Progenitor cell of endocrine pancreas (in vitro differentiated cells): ENCODE measurements around the gene NLGN1. TPM values are rescaled to one million over a fixed set of nuclear protein-coding genes. Genes with fewer than 3 reads are reported as not detected.

Experiments used
- DNase-seq: peaks from one replicate; pipeline ENCODE4 v3.0.0; 2021; ENCODE audit warnings: low spot score; ENCODE audit not compliant: unreplicated experiment
- H3K27ac Mint-ChIP-seq: 2 replicates; pipeline ENCODE4 v1.8.0; 2021; ENCODE audit warnings: mild to moderate bottlenecking, moderate library complexity, mixed read lengths
- H3K27me3 Mint-ChIP-seq: 2 replicates; pipeline ENCODE4 v1.8.0; 2021; ENCODE audit warnings: mixed read lengths
- H3K36me3 Mint-ChIP-seq: 2 replicates; pipeline ENCODE4 v1.8.0; 2022; ENCODE audit warnings: mixed read lengths; ENCODE audit not compliant: insufficient read depth
- H3K4me1 Mint-ChIP-seq: 2 replicates; pipeline ENCODE4 v1.8.0; 2021; ENCODE audit warnings: low read depth, mixed read lengths
- H3K4me3 Mint-ChIP-seq: 2 replicates; pipeline ENCODE4 v1.8.0; 2021; ENCODE audit warnings: low read depth, mild to moderate bottlenecking, moderate library complexity, mixed read lengths
- H3K9me3 Mint-ChIP-seq: 2 replicates; pipeline ENCODE4 v1.8.0; 2021; ENCODE audit warnings: low read depth, mixed read lengths
- total RNA-seq: library from RNA; stranded (reverse); gene quantifications from 2 replicates; pipeline ENCODE4 v1.2.1, GENCODE V29; 2021
- TF ChIP-seq, protein P1 (sequence below): fragments of 200-600 bp; sonication (generic); IDR thresholded peaks from one replicate; pipeline ENCODE4 v1.5.0; 2021; ENCODE audit warnings: antibody characterized with exemption, mild to moderate bottlenecking; ENCODE audit not compliant: unreplicated experiment

Gene NLGN1
- total RNA-seq, 1 donor from 2014 or later: 5.7 TPM

DNA sequence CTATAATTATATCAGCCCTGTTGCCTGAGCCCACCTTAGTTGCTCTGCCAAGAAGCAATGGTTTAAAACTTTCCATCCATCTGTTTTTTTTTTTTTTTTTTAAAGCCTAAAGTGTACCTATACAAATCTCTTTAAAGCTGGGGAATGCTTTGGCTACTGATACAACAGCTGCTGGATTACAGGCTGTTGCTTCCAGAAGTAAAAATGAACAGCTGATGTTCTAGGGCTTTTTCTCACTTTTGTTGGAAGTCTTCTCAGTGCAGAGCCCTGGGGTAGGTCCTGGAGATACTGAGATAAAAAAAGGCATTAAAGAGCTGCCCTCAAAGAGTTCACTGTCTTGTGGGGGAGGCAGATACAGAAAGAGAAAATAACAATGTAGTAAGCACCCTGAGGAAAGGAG, 218.1 kb downstream of the NLGN1 start:
- Mint-ChIP-seq H3K27ac (no peak overlapping the region), H3K36me3 (no peaks in the 10 kb centered on the region)

DNA sequence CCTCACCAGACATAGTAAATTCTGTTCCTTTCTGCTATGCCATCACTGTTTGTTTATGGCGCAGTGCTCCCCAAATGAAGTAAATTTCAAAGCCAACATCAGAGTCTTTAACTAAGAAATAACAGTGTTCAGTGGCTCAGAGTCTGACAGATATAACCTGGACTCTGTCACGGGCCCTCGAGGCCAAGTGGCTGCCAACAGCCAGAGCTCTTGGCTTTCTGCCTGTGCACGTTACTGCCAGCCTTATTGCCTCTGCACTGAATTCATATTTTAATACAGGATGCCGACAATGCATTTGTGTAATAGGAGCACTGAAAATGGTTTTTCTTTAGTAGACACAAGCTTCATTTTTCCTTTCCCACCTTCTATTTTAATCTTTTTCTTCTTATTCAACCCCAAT, 219.9 kb downstream of the NLGN1 start:
- Mint-ChIP-seq H3K4me1 (peaks cover 2% of the 10 kb centered on the region), H3K9me3 (no peaks in the 10 kb centered on the region), H3K36me3 (no peaks in the 10 kb centered on the region), H3K4me3 (no peak overlapping the region), H3K27ac (no peak overlapping the region), H3K27me3 (no peaks in the 10 kb centered on the region)
- DNase-seq: no peak
- TF ChIP-seq, protein P1, sequence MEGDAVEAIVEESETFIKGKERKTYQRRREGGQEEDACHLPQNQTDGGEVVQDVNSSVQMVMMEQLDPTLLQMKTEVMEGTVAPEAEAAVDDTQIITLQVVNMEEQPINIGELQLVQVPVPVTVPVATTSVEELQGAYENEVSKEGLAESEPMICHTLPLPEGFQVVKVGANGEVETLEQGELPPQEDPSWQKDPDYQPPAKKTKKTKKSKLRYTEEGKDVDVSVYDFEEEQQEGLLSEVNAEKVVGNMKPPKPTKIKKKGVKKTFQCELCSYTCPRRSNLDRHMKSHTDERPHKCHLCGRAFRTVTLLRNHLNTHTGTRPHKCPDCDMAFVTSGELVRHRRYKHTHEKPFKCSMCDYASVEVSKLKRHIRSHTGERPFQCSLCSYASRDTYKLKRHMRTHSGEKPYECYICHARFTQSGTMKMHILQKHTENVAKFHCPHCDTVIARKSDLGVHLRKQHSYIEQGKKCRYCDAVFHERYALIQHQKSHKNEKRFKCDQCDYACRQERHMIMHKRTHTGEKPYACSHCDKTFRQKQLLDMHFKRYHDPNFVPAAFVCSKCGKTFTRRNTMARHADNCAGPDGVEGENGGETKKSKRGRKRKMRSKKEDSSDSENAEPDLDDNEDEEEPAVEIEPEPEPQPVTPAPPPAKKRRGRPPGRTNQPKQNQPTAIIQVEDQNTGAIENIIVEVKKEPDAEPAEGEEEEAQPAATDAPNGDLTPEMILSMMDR: no peak

More for the DNA sequence above, 218.1 kb downstream of the NLGN1 start:
- Mint-ChIP-seq H3K4me1 (peaks cover 2% of the 10 kb centered on the region), H3K27me3 (no peaks in the 10 kb centered on the region), H3K9me3 (no peaks in the 10 kb centered on the region), H3K4me3 (no peak overlapping the region)
- TF ChIP-seq, protein P1: no peak
- no peak for DNase-seq

DNA sequence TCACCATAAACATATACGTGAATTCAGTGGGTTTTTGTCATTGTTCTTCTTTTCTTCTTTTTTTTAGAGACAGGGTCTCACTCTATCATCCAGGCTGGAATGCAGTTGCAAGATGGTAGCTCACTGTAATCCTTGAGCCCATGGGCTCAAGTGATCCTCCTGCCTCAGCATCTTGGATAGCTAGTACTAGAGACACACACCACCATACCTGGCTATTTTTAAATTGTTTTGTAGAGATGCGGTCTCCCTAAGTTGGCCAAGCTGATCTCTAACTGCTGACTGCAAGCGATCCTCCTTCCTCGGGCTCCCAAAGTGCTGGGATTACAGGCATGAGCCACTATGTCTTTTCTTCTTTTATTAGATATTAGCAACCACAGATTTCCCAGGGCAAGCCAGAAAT, 220.6 kb downstream of the NLGN1 start:
- no peak for DNase-seq
- Mint-ChIP-seq H3K4me1 (peaks cover 2% of the 10 kb centered on the region), H3K27me3 (no peaks in the 10 kb centered on the region), H3K36me3 (no peaks in the 10 kb centered on the region), H3K27ac (no peak overlapping the region), H3K4me3 (no peak overlapping the region), H3K9me3 (no peaks in the 10 kb centered on the region)
- TF ChIP-seq, protein P1: no peak

DNA sequence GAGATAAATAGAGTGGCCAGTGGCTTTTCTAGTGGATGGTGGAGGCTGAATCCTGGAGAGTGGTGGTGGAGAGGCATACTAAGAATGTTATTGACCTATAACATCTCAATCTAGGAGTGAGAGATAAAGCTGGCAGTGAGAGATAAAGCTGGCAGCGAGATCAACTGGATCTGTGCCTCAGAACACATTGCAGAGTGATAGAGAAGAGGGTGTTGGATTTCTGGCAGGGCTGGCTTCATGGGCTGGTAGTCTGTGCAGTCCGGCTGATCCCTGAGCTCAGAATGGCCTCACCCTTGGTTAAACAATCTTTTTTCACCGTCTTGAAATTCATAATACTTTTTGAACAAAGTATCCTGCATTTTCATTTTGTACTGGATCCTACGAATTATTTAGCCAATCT, 221.2 kb downstream of the NLGN1 start:
- Mint-ChIP-seq H3K36me3 (no peaks in the 10 kb centered on the region), H3K27me3 (no peaks in the 10 kb centered on the region), H3K4me1 (peaks cover 5% of the 10 kb centered on the region), H3K9me3 (peaks cover 3% of the 10 kb centered on the region), H3K27ac (no peak overlapping the region), H3K4me3 (no peak overlapping the region)
- TF ChIP-seq, protein P1: no peak
- DNase-seq: no peak

DNA sequence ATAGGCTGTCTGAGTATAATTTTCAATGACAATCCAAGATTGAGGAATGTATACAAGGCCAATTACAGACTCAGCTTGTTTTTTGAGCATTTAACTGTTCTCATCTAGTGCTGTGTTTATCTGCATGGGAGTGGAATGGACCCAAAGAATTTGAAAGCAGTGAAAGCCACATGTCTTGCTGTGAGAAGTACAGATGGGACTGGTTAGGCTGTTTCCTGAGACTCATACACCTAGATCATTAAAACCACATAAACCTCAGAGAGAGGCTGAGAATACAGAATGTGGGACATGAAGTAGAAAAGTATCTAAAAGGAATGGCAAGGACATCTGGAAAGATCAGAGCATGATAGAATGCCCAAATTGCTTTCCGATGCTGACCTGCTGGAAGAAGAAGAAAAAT, 224.6 kb downstream of the NLGN1 start:
- DNase-seq: no peak
- Mint-ChIP-seq H3K9me3 (peaks cover 3% of the 10 kb centered on the region), H3K27me3 (no peaks in the 10 kb centered on the region), H3K4me3 (no peak overlapping the region), H3K36me3 (no peaks in the 10 kb centered on the region), H3K27ac (no peak overlapping the region), H3K4me1 (peaks cover 9% of the 10 kb centered on the region)
- TF ChIP-seq, protein P1: no peak
